WTC11 (cell line): ENCODE data around the gene GAR1. TPM values are rescaled to one million over a fixed set of nuclear protein-coding genes. Genes with fewer than 3 reads are reported as not detected.

Experiments
- ATAC-seq: fragments of 200-7000 bp; cut with Tn5 transposase; 2 replicates; pipeline ENCODE4 v1.10.0; 2021; ENCODE audit warnings: mild to moderate bottlenecking, moderate library complexity
- CTCF ChIA-PET: fragments of 300-600 bp; sonication (Branson Sonifier 250); formaldehyde crosslinking; loops from one replicate; lab custom pipeline; 2021; ENCODE audit warnings: antibody characterized with exemption; lab: Charles Lee
- POLR2A ChIA-PET: fragments of 350-600 bp; sonication (Branson Sonifier 250); formaldehyde crosslinking; loops from one replicate; lab custom pipeline; 2021; ENCODE audit warnings: antibody characterized with exemption; lab: Charles Lee
- DNase-seq: peaks from one replicate; pipeline ENCODE4 v3.0.0; 2021; ENCODE audit warnings: low spot score
- H3K27ac Mint-ChIP-seq: 2 replicates; pipeline ENCODE4 v1.8.0; 2021; ENCODE audit warnings: mixed read lengths
- H3K27me3 Mint-ChIP-seq: 2 replicates; pipeline ENCODE4 v1.8.0; 2021; ENCODE audit warnings: low read depth, mild to moderate bottlenecking, moderate library complexity, mixed read lengths
- H3K36me3 Mint-ChIP-seq: 2 replicates; pipeline ENCODE4 v1.8.0; 2021; ENCODE audit warnings: mixed read lengths
- H3K4me1 Mint-ChIP-seq: 2 replicates; pipeline ENCODE4 v1.8.0; 2022; ENCODE audit warnings: mixed read lengths
- H3K4me3 Mint-ChIP-seq: 2 replicates; pipeline ENCODE4 v1.8.0; 2021; ENCODE audit warnings: mild to moderate bottlenecking, moderate library complexity, mixed read lengths
- H3K9me3 Mint-ChIP-seq: 2 replicates; pipeline ENCODE4 v1.8.0; 2021; ENCODE audit warnings: mixed read lengths
- EMX1 ChIP-seq: fragments of 250-450 bp; sonication (Bioruptor Pico); IDR thresholded peaks from 2 replicates; pipeline ENCODE4 v1.8.0; 2021; ENCODE audit warnings: mild to moderate bottlenecking
- ESRRA ChIP-seq: sonication (generic); formaldehyde crosslinking; IDR thresholded peaks from 2 replicates; pipeline ENCODE4 v1.8.1; 2022; ENCODE audit warnings: mild to moderate bottlenecking, missing genetic modification reagents, borderline replicate concordance
- IRF1 ChIP-seq: sonication (generic); formaldehyde crosslinking; IDR thresholded peaks from 2 replicates; pipeline ENCODE4 v1.8.0; 2023; ENCODE audit warnings: missing genetic modification reagents
- IRF2 ChIP-seq: sonication (generic); formaldehyde crosslinking; IDR thresholded peaks from 2 replicates; pipeline ENCODE4 v1.8.0; 2022; ENCODE audit warnings: low read depth, missing genetic modification reagents, borderline replicate concordance
- JUN ChIP-seq: sonication (generic); formaldehyde crosslinking; IDR thresholded peaks from 2 replicates; pipeline ENCODE4 v1.8.0; 2023; ENCODE audit warnings: mild to moderate bottlenecking, missing genetic modification reagents
- KAT7 ChIP-seq: sonication (generic); formaldehyde crosslinking; IDR thresholded peaks from 2 replicates; pipeline ENCODE4 v1.8.1; 2023; ENCODE audit warnings: missing genetic modification reagents, mild to moderate bottlenecking, borderline replicate concordance
- NFE2L1 ChIP-seq: sonication (generic); formaldehyde crosslinking; IDR thresholded peaks from 2 replicates; pipeline ENCODE4 v1.8.1; 2023; ENCODE audit warnings: missing genetic modification reagents
- NR3C1 ChIP-seq: sonication (generic); formaldehyde crosslinking; conservative IDR thresholded peaks from 2 replicates; pipeline ENCODE4 v1.8.1; 2023; ENCODE audit warnings: low read depth, mild to moderate bottlenecking, missing genetic modification reagents
- SOX15 ChIP-seq: fragments of 250-450 bp; sonication (Bioruptor Pico); IDR thresholded peaks from 2 replicates; pipeline ENCODE4 v1.9.0; 2021; ENCODE audit warnings: mild to moderate bottlenecking
- TCF7 ChIP-seq: sonication (generic); formaldehyde crosslinking; IDR thresholded peaks from 2 replicates; pipeline ENCODE4 v1.8.0; 2022; ENCODE audit warnings: mild to moderate bottlenecking, low read depth, missing genetic modification reagents, moderate library complexity
- TEAD4 ChIP-seq: sonication (generic); formaldehyde crosslinking; IDR thresholded peaks from 2 replicates; pipeline ENCODE4 v1.8.0; 2022; ENCODE audit warnings: mild to moderate bottlenecking, missing genetic modification reagents
- USF1 ChIP-seq: sonication (generic); formaldehyde crosslinking; IDR thresholded peaks from 2 replicates; pipeline ENCODE4 v1.8.0; 2022; ENCODE audit warnings: mild to moderate bottlenecking, missing genetic modification reagents
- ZBTB43 ChIP-seq: sonication (generic); formaldehyde crosslinking; IDR thresholded peaks from 2 replicates; pipeline ENCODE4 v1.8.1; 2023; ENCODE audit warnings: mild to moderate bottlenecking, missing genetic modification reagents
- ZNF263 ChIP-seq: sonication (generic); formaldehyde crosslinking; IDR thresholded peaks from 2 replicates; pipeline ENCODE4 v1.8.1; 2022; ENCODE audit warnings: low read depth, mild to moderate bottlenecking, moderate library complexity, missing genetic modification reagents
- ZNF281 ChIP-seq: sonication (generic); formaldehyde crosslinking; IDR thresholded peaks from 2 replicates; pipeline ENCODE4 v1.8.0; 2023; ENCODE audit warnings: mild to moderate bottlenecking, missing genetic modification reagents
- ZSCAN18 ChIP-seq: fragments of 250-450 bp; sonication (Bioruptor Pico); IDR thresholded peaks from 2 replicates; pipeline ENCODE4 v2.1.2; 2022; ENCODE audit warnings: mild to moderate bottlenecking, moderate library complexity
- total RNA-seq: library from RNA; stranded (reverse); gene quantifications from 3 replicates; pipeline ENCODE4 v1.2.3, GENCODE V29; 2021

The GAR1 gene
- total RNA-seq, 1 experiment from 2014 or later: 32.3 TPM

GRCh38 chr4:109861271-109861670, 45.7 kb downstream of the GAR1 start (continued):
- no peak for TF ChIP-seq ZNF281 (CRISPR knock-in tag)
- TF ChIP-seq SOX15 (CRISPR knock-in tag): no peak
- TF ChIP-seq EMX1 (CRISPR knock-in tag): no peak
- TF ChIP-seq ZSCAN18 (CRISPR knock-in tag): no peak

- DNase-seq: no peak
- no peaks in the 10 kb centered on the region for H3K27me3 Mint-ChIP-seq
- H3K4me3 Mint-ChIP-seq: no peak overlapping the region
- ChIA-PET POLR2A (no interaction called here), CTCF (no interaction called here)
- no peaks in the 10 kb centered on the region for H3K4me1 Mint-ChIP-seq
- TF ChIP-seq TCF7 (CRISPR knock-in tag): no peak
- TF ChIP-seq IRF1 (CRISPR knock-in tag): no peak
- TF ChIP-seq ZNF263: no peak
- no peak for TF ChIP-seq TEAD4
- TF ChIP-seq, all 79 proteins: peak for 0
- Mint-ChIP-seq H3K27ac (no peak overlapping the region), H3K9me3 (peaks cover 37% of the 10 kb centered on the region), H3K36me3 (peaks cover 27% of the 10 kb centered on the region)
- ATAC-seq: no peak
These were observed 46.5 kb downstream of the GAR1 start for GRCh38 chr4:109861916-109862511.

- peaks cover 24% of the 10 kb centered on the region for H3K9me3 Mint-ChIP-seq
- peak; percentile 76 for ATAC-seq
- H3K36me3 Mint-ChIP-seq: peaks cover 16% of the 10 kb centered on the region
- no peak overlapping the region for H3K4me3 Mint-ChIP-seq
- TF ChIP-seq JUN (CRISPR knock-in tag): no peak
- TF ChIP-seq ESRRA (CRISPR knock-in tag): no peak
- TF ChIP-seq, all 79 proteins: peak for 0
- no peaks in the 10 kb centered on the region for H3K27me3 Mint-ChIP-seq
- no peaks in the 10 kb centered on the region for H3K4me1 Mint-ChIP-seq
- DNase-seq: no peak
- CTCF ChIA-PET: no interaction called here
- no peak overlapping the region for H3K27ac Mint-ChIP-seq
- POLR2A ChIA-PET: no interaction called here
These were observed 48.6 kb downstream of the GAR1 start for GRCh38 chr4:109864134-109864533.

GRCh38 chr4:109870061-109870460, 54.5 kb downstream of the GAR1 start:
- H3K4me1 Mint-ChIP-seq: no peaks in the 10 kb centered on the region
- no peak for DNase-seq
- CTCF ChIA-PET: no interaction called here
- H3K9me3 Mint-ChIP-seq: peaks cover 6% of the 10 kb centered on the region
- POLR2A ChIA-PET: interaction anchor here (0.6 kb wide), 1 partner anchor 275 kb away, joined by 3 read pairs; no protein-coding TSS in a partner anchor
- no peak overlapping the region for H3K4me3 Mint-ChIP-seq
- no peak for ATAC-seq
- H3K27me3 Mint-ChIP-seq: no peaks in the 10 kb centered on the region
- H3K27ac Mint-ChIP-seq: no peak overlapping the region
- no peaks in the 10 kb centered on the region for H3K36me3 Mint-ChIP-seq
- TF ChIP-seq USF1 (CRISPR knock-in tag): no peak
- no peak for TF ChIP-seq NFE2L1 (CRISPR knock-in tag)
- TF ChIP-seq EMX1 (CRISPR knock-in tag): no peak
- no peak for TF ChIP-seq KAT7
- TF ChIP-seq ZNF281 (CRISPR knock-in tag): no peak
- no peak for TF ChIP-seq IRF2 (CRISPR knock-in tag)
- TF ChIP-seq NR3C1 (CRISPR knock-in tag): no peak
- no peak for TF ChIP-seq ZBTB43 (CRISPR knock-in tag)
